ENCODE results near the gene SLX9. TPM values are rescaled to one million over a fixed set of nuclear protein-coding genes. Genes with fewer than 3 reads are reported as not detected.

SLX9 gene
- total and polyA plus RNA-seq, 2 donors (not counting 3 experiments of a cell fraction or from before 2014, with no cell fraction given), result 27.0 to 50.6 TPM

GRCh38 chr21:44975720-44976555 lies 36.1 kb downstream of the SLX9 start:
- dilution Hi-C loops (cut with MboI; ENCODE audit: extremely low pct_ligation_motif_present, low sequenced_read_pairs), result no loop called here

More at GRCh38 chr21:44975720-44976555, 36.1 kb downstream of the SLX9 start:
- Histone ChIP-seq H4K20me1 (replicated peaks; ENCODE audit: control insufficient read depth, extremely low read depth, insufficient read depth, low read length) (no peaks in the 10 kb centered on the region), H3K9me1 (replicated peaks; ENCODE audit: control insufficient read depth, extremely low read depth, insufficient read depth, low read length) (no peaks in the 10 kb centered on the region), H3K9ac (replicated peaks; ENCODE audit: extremely low read depth, insufficient read depth, low read length) (no peak overlapping the region), H3K4me1 (ENCODE audit: control insufficient read depth, extremely low read depth, insufficient read depth, low read length) (no peaks in the 10 kb centered on the region), H3K79me2 (ENCODE audit: control insufficient read depth, insufficient read depth, low read length) (no peaks in the 10 kb centered on the region), H3K4me3 (replicated peaks in 1 of 3; ENCODE audit: insufficient read depth in 1 of 3, low read depth in 1 of 3, low read length in 3 of 3) (no peak overlapping the region), H3K9me3 (replicated peaks; ENCODE audit: control insufficient read depth, insufficient read depth, low read length) (no peaks in the 10 kb centered on the region), H3K27ac (ENCODE audit: insufficient read depth, low read depth, low read length) (no peak overlapping the region), H3K27me3 (ENCODE audit: control insufficient read depth in 2 of 2, insufficient read depth in 2 of 2, low read length in 2 of 2) (no peaks in the 10 kb centered on the region), H2AFZ (ENCODE audit: low read depth, low read length) (no peak overlapping the region), H3K36me3 (ENCODE audit: control insufficient read depth in 2 of 2, extremely low read depth in 1 of 2, insufficient read depth in 2 of 2, low read length in 2 of 2) (peaks cover 0 to 6% of the 10 kb centered on the region in 2 experiments), H3K4me2 (ENCODE audit: insufficient read depth, low read length) (no peak overlapping the region)
- intact Hi-C loops (cut with micrococcal nuclease), result no loop called here
- FAIRE-seq, result no peak
- DNase-seq (ENCODE audit: low read depth, low spot score), result no peak
- POLR2A ChIA-PET, result no interaction called here
- TF ChIP-seq POLR2AphosphoS5 (IDR thresholded peaks at IDR 0.05; ENCODE audit: insufficient read depth, low read depth, low read length) (no peak), MYC (IDR thresholded peaks at IDR 0.05; ENCODE audit: low read depth, low read length) (no peak), JUN (IDR thresholded peaks at IDR 0.05; ENCODE audit: borderline replicate concordance, insufficient read depth, insufficient read length, low read depth) (no peak), EZH2 (IDR thresholded peaks at IDR 0.05; ENCODE audit: borderline replicate concordance, low read depth, low read length, severe bottlenecking) (no peak), GATA2 (IDR thresholded peaks at IDR 0.05; ENCODE audit: insufficient read depth, insufficient read length, low read depth, low read length) (no peak), POLR2A (IDR thresholded peaks at IDR 0.05; ENCODE audit: low read depth, low read length) (no peak), FOS (IDR thresholded peaks at IDR 0.05; ENCODE audit: borderline replicate concordance, insufficient read depth, low read length) (no peak)
- TF ChIP-seq, protein P1, sequence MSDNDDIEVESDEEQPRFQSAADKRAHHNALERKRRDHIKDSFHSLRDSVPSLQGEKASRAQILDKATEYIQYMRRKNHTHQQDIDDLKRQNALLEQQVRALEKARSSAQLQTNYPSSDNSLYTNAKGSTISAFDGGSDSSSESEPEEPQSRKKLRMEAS (IDR thresholded peaks at IDR 0.05; ENCODE audit: insufficient read depth, insufficient read length), result no peak
- TF ChIP-seq, protein P2, sequence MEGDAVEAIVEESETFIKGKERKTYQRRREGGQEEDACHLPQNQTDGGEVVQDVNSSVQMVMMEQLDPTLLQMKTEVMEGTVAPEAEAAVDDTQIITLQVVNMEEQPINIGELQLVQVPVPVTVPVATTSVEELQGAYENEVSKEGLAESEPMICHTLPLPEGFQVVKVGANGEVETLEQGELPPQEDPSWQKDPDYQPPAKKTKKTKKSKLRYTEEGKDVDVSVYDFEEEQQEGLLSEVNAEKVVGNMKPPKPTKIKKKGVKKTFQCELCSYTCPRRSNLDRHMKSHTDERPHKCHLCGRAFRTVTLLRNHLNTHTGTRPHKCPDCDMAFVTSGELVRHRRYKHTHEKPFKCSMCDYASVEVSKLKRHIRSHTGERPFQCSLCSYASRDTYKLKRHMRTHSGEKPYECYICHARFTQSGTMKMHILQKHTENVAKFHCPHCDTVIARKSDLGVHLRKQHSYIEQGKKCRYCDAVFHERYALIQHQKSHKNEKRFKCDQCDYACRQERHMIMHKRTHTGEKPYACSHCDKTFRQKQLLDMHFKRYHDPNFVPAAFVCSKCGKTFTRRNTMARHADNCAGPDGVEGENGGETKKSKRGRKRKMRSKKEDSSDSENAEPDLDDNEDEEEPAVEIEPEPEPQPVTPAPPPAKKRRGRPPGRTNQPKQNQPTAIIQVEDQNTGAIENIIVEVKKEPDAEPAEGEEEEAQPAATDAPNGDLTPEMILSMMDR (IDR thresholded peaks at IDR 0.05; ENCODE audit: extremely low read depth in 1 of 2, insufficient read depth in 1 of 2, low read depth in 1 of 2, low read length in 2 of 2), result no peak
- BruUV-seq (replicated peaks), result no TSS peak
- CTCF ChIA-PET, result interaction anchor here (0.8 to 2.9 kb wide), 9 partner anchors 9 to 162 kb away, joined by 3 to 11 read pairs (median 4); no protein-coding TSS in a partner anchor

Measured in endothelial cell of umbilical vein (primary cell).